IPS-15b (cell line): Measurements from ENCODE around the gene SLC25A29.
"Not testable (repeated sequence)": the region's sequence is repeated elsewhere in the genome, so short reads cannot be mapped to it uniquely, and the experiment has no call there.

Source experiments
- H3K27me3 ChIP-seq: one replicate; pipeline ENCODE4 v1.6.1; 2013; ENCODE audit warnings: low read length; ENCODE audit not compliant: control insufficient read depth, insufficient read depth
- H3K36me3 ChIP-seq: one replicate; pipeline ENCODE4 v1.6.1; 2013; ENCODE audit warnings: low read length; ENCODE audit not compliant: control insufficient read depth, insufficient read depth
- H3K4me1 ChIP-seq: one replicate; pipeline ENCODE4 v1.6.1; 2013; ENCODE audit warnings: mild to moderate bottlenecking, low read length; ENCODE audit not compliant: control insufficient read depth, insufficient read depth
- H3K4me3 ChIP-seq: one replicate; pipeline ENCODE4 v1.5.1; 2013; ENCODE audit warnings: low read depth, low read length
- H3K9ac ChIP-seq: one replicate; pipeline ENCODE4 v1.6.1; 2013; ENCODE audit warnings: low read depth, mild to moderate bottlenecking, low read length
- H3K9me3 ChIP-seq: one replicate; pipeline ENCODE4 v1.6.1; 2013; ENCODE audit warnings: mild to moderate bottlenecking, low read length; ENCODE audit not compliant: control insufficient read depth, insufficient read depth

The SLC25A29 gene

GRCh38 chr14:100306101-100306997, at the start of gene SLC25A29:
TSS of gene SLC25A29 (minus strand) at chr14:100306444. CDS start at chr14:100306232, 212 bp downstream.
- no peaks in the 10 kb centered on the region for H3K9me3 ChIP-seq
- peaks cover 12% of the 10 kb centered on the region for H3K36me3 ChIP-seq
- no peaks in the 10 kb centered on the region for H3K27me3 ChIP-seq
- peak within 1 kb of the TSS; percentile 83 for H3K9ac ChIP-seq
- H3K4me3 ChIP-seq, result peak within 1 kb of the TSS; percentile 90
- peaks cover 19% of the 10 kb centered on the region for H3K4me1 ChIP-seq

GRCh38 chr14:100350986-100351385, 44.7 kb upstream of the SLC25A29 start:
- Histone ChIP-seq H3K9ac (no peak overlapping the region), H3K4me1 (no peaks in the 10 kb centered on the region), H3K36me3 (peaks cover 46% of the 10 kb centered on the region), H3K9me3 (no peaks in the 10 kb centered on the region), H3K4me3 (no peak overlapping the region), H3K27me3 (no peaks in the 10 kb centered on the region)

GRCh38 chr14:100350276-100350926, 44.2 kb upstream of the SLC25A29 start:
- H3K36me3 ChIP-seq, result peaks cover 50% of the 10 kb centered on the region
- no peaks in the 10 kb centered on the region for H3K4me1 ChIP-seq
- no peak overlapping the region for H3K9ac ChIP-seq
- no peaks in the 10 kb centered on the region for H3K9me3 ChIP-seq
- H3K27me3 ChIP-seq, result no peaks in the 10 kb centered on the region
- H3K4me3 ChIP-seq, result no peak overlapping the region

- Histone ChIP-seq H3K4me3 (no peak overlapping the region), H3K9ac (no peak overlapping the region), H3K9me3 (no peaks in the 10 kb centered on the region), H3K27me3 (no peaks in the 10 kb centered on the region), H3K36me3 (peaks cover 50% of the 10 kb centered on the region), H3K4me1 (no peaks in the 10 kb centered on the region)
These were observed 42.8 kb upstream of the SLC25A29 start for GRCh38 chr14:100348784-100349685.

GRCh38 chr14:100348253-100348729, 42.0 kb upstream of the SLC25A29 start:
- H3K36me3 ChIP-seq, result peaks cover 44% of the 10 kb centered on the region
- H3K4me1 ChIP-seq, result no peaks in the 10 kb centered on the region
- no peak overlapping the region for H3K4me3 ChIP-seq
- H3K9me3 ChIP-seq, result no peaks in the 10 kb centered on the region
- H3K9ac ChIP-seq, result no peak overlapping the region
- no peaks in the 10 kb centered on the region for H3K27me3 ChIP-seq

GRCh38 chr14:100346306-100347091, 40.3 kb upstream of the SLC25A29 start:
- Histone ChIP-seq H3K27me3 (no peaks in the 10 kb centered on the region), H3K4me3 (no peak overlapping the region), H3K4me1 (no peaks in the 10 kb centered on the region), H3K9ac (no peak overlapping the region), H3K9me3 (no peaks in the 10 kb centered on the region), H3K36me3 (peaks cover 47% of the 10 kb centered on the region)

- H3K9ac ChIP-seq, result no peak overlapping the region
- no peaks in the 10 kb centered on the region for H3K9me3 ChIP-seq
- no peaks in the 10 kb centered on the region for H3K27me3 ChIP-seq
- H3K4me1 ChIP-seq, result no peaks in the 10 kb centered on the region
- peaks cover 44% of the 10 kb centered on the region for H3K36me3 ChIP-seq
- H3K4me3 ChIP-seq, result no peak overlapping the region
These were observed 39.5 kb upstream of the SLC25A29 start for GRCh38 chr14:100345711-100346110.

GRCh38 chr14:100344657-100345056, 38.4 kb upstream of the SLC25A29 start:
- H3K36me3 ChIP-seq, result peaks cover 46% of the 10 kb centered on the region
- H3K27me3 ChIP-seq, H3K4me3 ChIP-seq, H3K9me3 ChIP-seq, H3K9ac ChIP-seq, H3K4me1 ChIP-seq: not testable (repeated sequence)

- H3K27me3 ChIP-seq, H3K4me1 ChIP-seq, H3K9ac ChIP-seq, H3K9me3 ChIP-seq, H3K4me3 ChIP-seq: not testable (repeated sequence)
- peaks cover 41% of the 10 kb centered on the region for H3K36me3 ChIP-seq
These were observed 36.6 kb upstream of the SLC25A29 start for GRCh38 chr14:100342826-100343225.

- no peaks in the 10 kb centered on the region for H3K27me3 ChIP-seq
- H3K9ac ChIP-seq, result no peak overlapping the region
- H3K9me3 ChIP-seq, result no peaks in the 10 kb centered on the region
- H3K4me3 ChIP-seq, result no peak overlapping the region
- H3K36me3 ChIP-seq, result peaks cover 43% of the 10 kb centered on the region
- no peaks in the 10 kb centered on the region for H3K4me1 ChIP-seq
These were observed 36.0 kb upstream of the SLC25A29 start for GRCh38 chr14:100342195-100342594.
